ENCODE measurements around the gene MAMSTR.

GRCh38 chr19:48673436-48674100 is 46.0 kb downstream of the MAMSTR start:
- TF ChIP-seq POLR2A (IDR thresholded peaks at IDR 0.05; ENCODE audit: low read depth, low read length) (no peak), POLR2AphosphoS5 (IDR thresholded peaks at IDR 0.05; ENCODE audit: low read depth, low read length) (no peak)
